Frontal cortex (tissue), 4 donors: ENCODE data around the gene PRKG1. TPM values are rescaled to one million over a fixed set of nuclear protein-coding genes. Genes with fewer than 3 reads are reported as not detected.

Source experiments
- DNase-seq, 2 donors: peaks; one replicate each; pipeline ENCODE4 v3.0.0; 2012; ENCODE audit warnings: low spot score in 2 of 2
- FAIRE-seq: peaks from 2 replicates; lab custom pipeline; 2012; peaks lifted over from hg19 to GRCh38; lab: Jason Lieb, UNC
- total RNA-seq: library from RNA; depleted of rRNA; stranded (reverse); fragments of >200 nt; gene quantifications from one replicate; pipeline ENCODE4 v1.2.3, GENCODE V29; 2014
- donor health status: control.
- donor health status: control.
- donor health status: control.

The PRKG1 gene
- total RNA-seq, 1 donor from 2014 or later, result 15.5 TPM

- FAIRE-seq, result no peak
- no peak for DNase-seq
Measured at GRCh38 chr10:52314822-52315552, 1240.7 kb downstream of the PRKG1 start.

GRCh38 chr10:52316001-52316400, 1241.7 kb downstream of the PRKG1 start:
- DNase-seq (no peak), FAIRE-seq (no peak)

GRCh38 chr10:52316500-52316899, 1242.2 kb downstream of the PRKG1 start:
- no peak for FAIRE-seq
- DNase-seq, result no peak

- DNase-seq (no peak), FAIRE-seq (no peak)
Measured at GRCh38 chr10:52318136-52318701, 1243.9 kb downstream of the PRKG1 start.

GRCh38 chr10:52318822-52319464, 1244.7 kb downstream of the PRKG1 start:
- DNase-seq, result no peak
- no peak for FAIRE-seq

GRCh38 chr10:52319926-52320325, 1245.6 kb downstream of the PRKG1 start:
- no peak for FAIRE-seq
- DNase-seq, result no peak

GRCh38 chr10:52322323-52322722, 1248.0 kb downstream of the PRKG1 start:
- DNase-seq (no peak), FAIRE-seq (no peak)

GRCh38 chr10:52322936-52323335, 1248.6 kb downstream of the PRKG1 start:
- DNase-seq, result no peak
- FAIRE-seq, result no peak

GRCh38 chr10:52326382-52326781, 1252.1 kb downstream of the PRKG1 start:
- DNase-seq, result no peak
- no peak for FAIRE-seq

GRCh38 chr10:52331638-52332364, 1257.5 kb downstream of the PRKG1 start:
- no peak for FAIRE-seq
- no peak for DNase-seq

GRCh38 chr10:52332815-52333214, 1258.5 kb downstream of the PRKG1 start:
- DNase-seq, result no peak
- FAIRE-seq, result no peak

GRCh38 chr10:52334595-52334994, 1260.3 kb downstream of the PRKG1 start:
- no peak for FAIRE-seq

GRCh38 chr10:52335665-52336064, 1261.4 kb downstream of the PRKG1 start:
- FAIRE-seq, result no peak
- no peak for DNase-seq

More at GRCh38 chr10:52334595-52334994, 1260.3 kb downstream of the PRKG1 start:
- DNase-seq, result no peak

- DNase-seq, result no peak
- FAIRE-seq, result no peak
Measured at GRCh38 chr10:52337225-52337624, 1262.9 kb downstream of the PRKG1 start.

GRCh38 chr10:52343439-52343838, 1269.2 kb downstream of the PRKG1 start:
- FAIRE-seq, result no peak

GRCh38 chr10:52346394-52347326, 1272.4 kb downstream of the PRKG1 start:
- DNase-seq, result no peak
- no peak for FAIRE-seq

More at GRCh38 chr10:52343439-52343838, 1269.2 kb downstream of the PRKG1 start:
- no peak for DNase-seq

GRCh38 chr10:52347327-52347667, 1273.0 kb downstream of the PRKG1 start:
- DNase-seq (no peak), FAIRE-seq (no peak)
